Glutamatergic neuron (in vitro differentiated cells): ENCODE results near the gene TLX2. TPM values are rescaled to one million over a fixed set of nuclear protein-coding genes. Genes with fewer than 3 reads are reported as not detected.
A peak's percentile ranks its signal among the peaks of the same experiment; 100 is the strongest.

Experiments
- DNase-seq: peaks from one replicate; pipeline ENCODE4 v3.0.0; 2022
- H3K27ac Mint-ChIP-seq: one replicate; pipeline ENCODE4 v1.8.0; 2020; ENCODE audit warnings: mild to moderate bottlenecking, mixed read lengths, inconsistent platforms; ENCODE audit not compliant: unreplicated experiment
- H3K27me3 Mint-ChIP-seq: one replicate; pipeline ENCODE4 v1.8.0; 2020; ENCODE audit warnings: mild to moderate bottlenecking, moderate library complexity, mixed read lengths, inconsistent platforms; ENCODE audit not compliant: unreplicated experiment
- H3K36me3 Mint-ChIP-seq: one replicate; pipeline ENCODE4 v1.8.0; 2020; ENCODE audit warnings: mild to moderate bottlenecking, mixed read lengths, inconsistent platforms; ENCODE audit not compliant: unreplicated experiment
- H3K4me1 Mint-ChIP-seq: one replicate; pipeline ENCODE4 v1.8.0; 2020; ENCODE audit warnings: mild to moderate bottlenecking, low read depth, mixed read lengths, inconsistent platforms; ENCODE audit not compliant: unreplicated experiment
- H3K4me3 Mint-ChIP-seq: one replicate; pipeline ENCODE4 v1.8.0; 2020; ENCODE audit warnings: mild to moderate bottlenecking, mixed read lengths, inconsistent platforms; ENCODE audit not compliant: unreplicated experiment
- H3K9me3 Mint-ChIP-seq: one replicate; pipeline ENCODE4 v1.8.0; 2020; ENCODE audit warnings: mild to moderate bottlenecking, moderate library complexity, mixed read lengths, inconsistent platforms; ENCODE audit not compliant: unreplicated experiment
- total RNA-seq: library from RNA; stranded (reverse); fragmentation: NEBNext Ultra II Directional; extraction: Animal tissue kit (Norgen Biotek cat#: 25700); gene quantifications from one replicate; pipeline ENCODE4 v1.2.1, GENCODE V29; 2021; ENCODE audit not compliant: unreplicated experiment
- TF ChIP-seq, protein P1 (sequence below): fragments of 200-600 bp; sonication (generic); IDR thresholded peaks from one replicate; pipeline ENCODE4 v1.5.0; 2021; ENCODE audit not compliant: partially characterized antibody, unreplicated experiment

TLX2 gene
- total RNA-seq, 1 donor from 2014 or later, result 21.2 TPM

GRCh38 chr2:74498500-74499266, 15.6 kb upstream of the TLX2 start:
- peak; percentile 34 for DNase-seq
- Mint-ChIP-seq H3K4me1 (peaks cover 15% of the 10 kb centered on the region), H3K27ac (no peak overlapping the region), H3K4me3 (peak overlapping the region; percentile 86), H3K36me3 (peaks cover 8% of the 10 kb centered on the region), H3K27me3 (peaks cover 25% of the 10 kb centered on the region), H3K9me3 (peaks cover 9% of the 10 kb centered on the region)
- TF ChIP-seq, protein P1, sequence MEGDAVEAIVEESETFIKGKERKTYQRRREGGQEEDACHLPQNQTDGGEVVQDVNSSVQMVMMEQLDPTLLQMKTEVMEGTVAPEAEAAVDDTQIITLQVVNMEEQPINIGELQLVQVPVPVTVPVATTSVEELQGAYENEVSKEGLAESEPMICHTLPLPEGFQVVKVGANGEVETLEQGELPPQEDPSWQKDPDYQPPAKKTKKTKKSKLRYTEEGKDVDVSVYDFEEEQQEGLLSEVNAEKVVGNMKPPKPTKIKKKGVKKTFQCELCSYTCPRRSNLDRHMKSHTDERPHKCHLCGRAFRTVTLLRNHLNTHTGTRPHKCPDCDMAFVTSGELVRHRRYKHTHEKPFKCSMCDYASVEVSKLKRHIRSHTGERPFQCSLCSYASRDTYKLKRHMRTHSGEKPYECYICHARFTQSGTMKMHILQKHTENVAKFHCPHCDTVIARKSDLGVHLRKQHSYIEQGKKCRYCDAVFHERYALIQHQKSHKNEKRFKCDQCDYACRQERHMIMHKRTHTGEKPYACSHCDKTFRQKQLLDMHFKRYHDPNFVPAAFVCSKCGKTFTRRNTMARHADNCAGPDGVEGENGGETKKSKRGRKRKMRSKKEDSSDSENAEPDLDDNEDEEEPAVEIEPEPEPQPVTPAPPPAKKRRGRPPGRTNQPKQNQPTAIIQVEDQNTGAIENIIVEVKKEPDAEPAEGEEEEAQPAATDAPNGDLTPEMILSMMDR, result no peak

GRCh38 chr2:74499267-74499939, 14.8 kb upstream of the TLX2 start, which contains the start of gene LBX2:
Gene LBX2, minus strand, starts transcription at chr2:74499603. Its CDS starts 66 bp downstream, at chr2:74499537.
- peaks cover 15% of the 10 kb centered on the region for H3K4me1 Mint-ChIP-seq
- H3K9me3 Mint-ChIP-seq, result peaks cover 8% of the 10 kb centered on the region
- peak within 1 kb of the TSS; percentile 86 for H3K4me3 Mint-ChIP-seq
- DNase-seq, result peak; percentile 26
- peaks cover 31% of the 10 kb centered on the region for H3K27me3 Mint-ChIP-seq
- peaks cover 12% of the 10 kb centered on the region for H3K36me3 Mint-ChIP-seq
- TF ChIP-seq, protein P1, result no peak
- peak within 1 kb of the TSS; percentile 22 for H3K27ac Mint-ChIP-seq

DNA sequence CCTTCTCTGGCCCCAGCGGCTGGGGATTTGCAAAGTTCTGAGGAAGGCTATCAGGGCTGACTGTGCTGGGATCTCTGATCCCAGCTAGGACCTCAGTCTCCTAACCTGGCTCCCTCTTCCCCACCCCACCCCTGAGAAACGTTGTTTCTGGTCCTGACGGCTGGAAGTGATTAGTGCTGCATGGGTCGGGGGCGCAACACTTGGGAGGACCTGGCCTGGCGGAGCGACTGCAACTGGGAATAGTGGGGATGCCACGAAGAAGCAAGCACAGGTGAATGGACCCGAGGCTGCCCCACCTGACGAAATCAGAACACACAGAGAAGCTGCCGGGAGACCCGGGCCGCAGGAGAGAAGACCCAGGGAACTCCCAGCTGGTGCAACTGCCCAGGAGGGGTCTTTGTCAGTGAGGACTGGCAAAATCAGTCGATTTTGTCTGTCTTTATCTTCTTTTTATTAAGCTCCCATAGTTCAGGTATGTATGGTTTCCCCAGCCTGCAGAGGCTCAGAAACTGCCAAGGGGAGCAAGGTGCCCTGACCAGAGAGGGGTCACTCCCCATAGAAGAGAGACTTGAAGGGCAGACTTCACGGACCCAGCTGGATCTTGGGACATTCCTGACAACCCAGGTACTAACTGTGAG, 14.2 kb upstream of the TLX2 start:
- Mint-ChIP-seq H3K27ac (peak overlapping the region; percentile 22), H3K27me3 (peaks cover 36% of the 10 kb centered on the region), H3K4me3 (peak overlapping the region; percentile 66), H3K4me1 (peaks cover 15% of the 10 kb centered on the region), H3K36me3 (peaks cover 16% of the 10 kb centered on the region), H3K9me3 (peaks cover 8% of the 10 kb centered on the region)
- no peak for DNase-seq
- TF ChIP-seq, protein P1, result no peak

- no peak for DNase-seq
- H3K27me3 Mint-ChIP-seq, result peaks cover 36% of the 10 kb centered on the region
- peaks cover 15% of the 10 kb centered on the region for H3K4me1 Mint-ChIP-seq
- TF ChIP-seq, protein P1, result no peak
- peak overlapping the region; percentile 66 for H3K4me3 Mint-ChIP-seq
- H3K27ac Mint-ChIP-seq, result no peak overlapping the region
- peaks cover 8% of the 10 kb centered on the region for H3K9me3 Mint-ChIP-seq
- H3K36me3 Mint-ChIP-seq, result peaks cover 16% of the 10 kb centered on the region
Observed at GRCh38 chr2:74500578-74500946, 13.7 kb upstream of the TLX2 start.
